Endothelial cell of umbilical vein (primary cell): Measurements from ENCODE around the gene EDDM3A.
"Not testable (repeated sequence)": the region's sequence is repeated elsewhere in the genome, so short reads cannot be mapped to it uniquely, and the experiment has no call there.

Experiments
- EZH2 ChIP-seq: IDR thresholded peaks from 2 replicates; pipeline ENCODE4 v1.6.1; 2012; ENCODE audit warnings: borderline replicate concordance, low read depth, mild to moderate bottlenecking, moderate library complexity, low read length, inconsistent platforms; ENCODE audit not compliant: severe bottlenecking
- FOS ChIP-seq: IDR thresholded peaks from 2 replicates; pipeline ENCODE4 v1.6.1; 2011; ENCODE audit warnings: mild to moderate bottlenecking, low read length, moderate library complexity, borderline replicate concordance; ENCODE audit not compliant: insufficient read depth
- GATA2 ChIP-seq: IDR thresholded peaks from 2 replicates; pipeline ENCODE4 v1.7.0; 2011; ENCODE audit warnings: low read depth, mild to moderate bottlenecking, moderate library complexity, mixed read lengths, low read length; ENCODE audit not compliant: insufficient read length, insufficient read depth
- JUN ChIP-seq: IDR thresholded peaks from 2 replicates; pipeline ENCODE4 v1.6.1; 2011; ENCODE audit warnings: borderline replicate concordance, low read depth; ENCODE audit not compliant: insufficient read length, insufficient read depth
- MYC ChIP-seq: IDR thresholded peaks from one replicate; pipeline ENCODE4 v1.6.1; 2011; ENCODE audit warnings: mild to moderate bottlenecking, low read depth, low read length
- POLR2A ChIP-seq: IDR thresholded peaks from 2 replicates; pipeline ENCODE4 v1.6.1; 2012; ENCODE audit warnings: low read depth, mild to moderate bottlenecking, control low read depth, low read length
- POLR2AphosphoS5 ChIP-seq: IDR thresholded peaks from 2 replicates; pipeline ENCODE4 v1.6.1; 2012; ENCODE audit warnings: low read depth, mild to moderate bottlenecking, control low read depth, low read length, moderate library complexity; ENCODE audit not compliant: insufficient read depth
- TF ChIP-seq, protein P1 (sequence below), 2 donors: IDR thresholded peaks; 1 replicate in 1 of 2; 2 replicates in 1 of 2; pipeline ENCODE4 v1.5.1; 2011; ENCODE audit warnings: low read length in 2 of 2, mild to moderate bottlenecking in 2 of 2, moderate library complexity in 2 of 2, control low read depth in 1 of 2, inconsistent platforms in 1 of 2, low read depth in 1 of 2; ENCODE audit not compliant: insufficient read depth in 1 of 2; ENCODE audit errors: extremely low read depth in 1 of 2
- TF ChIP-seq, protein P2 (sequence below): IDR thresholded peaks from 2 replicates; pipeline ENCODE4 v1.6.1; 2011; ENCODE audit not compliant: insufficient read depth, insufficient read length

DNA sequence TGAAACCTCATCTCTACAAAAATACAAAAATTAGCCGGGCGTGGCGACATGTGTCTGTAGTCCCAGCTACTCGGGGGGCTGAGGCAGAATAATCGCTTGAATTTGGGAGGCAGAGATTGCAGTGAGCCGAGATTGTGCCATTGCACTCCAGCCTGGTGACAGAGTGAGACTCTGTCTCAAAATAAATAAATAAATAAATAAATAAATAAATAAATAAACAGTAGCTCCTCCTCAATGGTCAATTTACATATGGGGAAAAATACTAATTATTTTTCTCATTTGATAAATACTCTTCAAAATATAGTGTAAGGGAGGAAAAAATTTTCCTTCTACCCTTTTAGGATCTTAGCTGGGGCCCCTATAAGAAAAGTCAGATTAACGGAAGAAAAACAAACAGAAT, 7.4 kb upstream of the EDDM3A start:
- TF ChIP-seq, protein P1, sequence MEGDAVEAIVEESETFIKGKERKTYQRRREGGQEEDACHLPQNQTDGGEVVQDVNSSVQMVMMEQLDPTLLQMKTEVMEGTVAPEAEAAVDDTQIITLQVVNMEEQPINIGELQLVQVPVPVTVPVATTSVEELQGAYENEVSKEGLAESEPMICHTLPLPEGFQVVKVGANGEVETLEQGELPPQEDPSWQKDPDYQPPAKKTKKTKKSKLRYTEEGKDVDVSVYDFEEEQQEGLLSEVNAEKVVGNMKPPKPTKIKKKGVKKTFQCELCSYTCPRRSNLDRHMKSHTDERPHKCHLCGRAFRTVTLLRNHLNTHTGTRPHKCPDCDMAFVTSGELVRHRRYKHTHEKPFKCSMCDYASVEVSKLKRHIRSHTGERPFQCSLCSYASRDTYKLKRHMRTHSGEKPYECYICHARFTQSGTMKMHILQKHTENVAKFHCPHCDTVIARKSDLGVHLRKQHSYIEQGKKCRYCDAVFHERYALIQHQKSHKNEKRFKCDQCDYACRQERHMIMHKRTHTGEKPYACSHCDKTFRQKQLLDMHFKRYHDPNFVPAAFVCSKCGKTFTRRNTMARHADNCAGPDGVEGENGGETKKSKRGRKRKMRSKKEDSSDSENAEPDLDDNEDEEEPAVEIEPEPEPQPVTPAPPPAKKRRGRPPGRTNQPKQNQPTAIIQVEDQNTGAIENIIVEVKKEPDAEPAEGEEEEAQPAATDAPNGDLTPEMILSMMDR (IDR thresholded peaks at IDR 0.05; ENCODE audit: extremely low read depth in 1 of 2, insufficient read depth in 1 of 2, low read depth in 1 of 2, low read length in 2 of 2) = not testable (repeated sequence)
- TF ChIP-seq POLR2AphosphoS5, MYC, POLR2A, JUN, FOS, EZH2, GATA2: not testable (repeated sequence)
- TF ChIP-seq, protein P2, sequence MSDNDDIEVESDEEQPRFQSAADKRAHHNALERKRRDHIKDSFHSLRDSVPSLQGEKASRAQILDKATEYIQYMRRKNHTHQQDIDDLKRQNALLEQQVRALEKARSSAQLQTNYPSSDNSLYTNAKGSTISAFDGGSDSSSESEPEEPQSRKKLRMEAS = not testable (repeated sequence)
